H9 (cell line): Measurements from ENCODE around the gene CALML4. TPM values are rescaled to one million over a fixed set of nuclear protein-coding genes. Genes with fewer than 3 reads are reported as not detected.

ENCODE experiments used
- DNase-seq: peaks from one replicate; pipeline ENCODE4 v3.0.0-alpha.2; 2017
- H2AFZ ChIP-seq: one replicate; pipeline ENCODE4 v1.6.1; 2013; ENCODE audit warnings: mild to moderate bottlenecking, low read length, control low read depth, moderate library complexity
- H2AK5ac ChIP-seq: 2 replicates; pipeline ENCODE4 v1.6.1; 2013; ENCODE audit warnings: low read length, control low read depth, mixed read lengths; ENCODE audit not compliant: insufficient read length
- H2BK120ac ChIP-seq: one replicate; pipeline ENCODE4 v1.6.1; 2013; ENCODE audit warnings: low read depth, mild to moderate bottlenecking, low read length, control low read depth, inconsistent platforms; ENCODE audit not compliant: poor library complexity, severe bottlenecking
- H2BK12ac ChIP-seq: 2 replicates; pipeline ENCODE4 v1.6.1; 2013; ENCODE audit warnings: low read length, control low read depth, mixed read lengths, low read depth; ENCODE audit not compliant: insufficient read length
- H2BK15ac ChIP-seq: 2 replicates; pipeline ENCODE4 v1.6.1; 2013; ENCODE audit warnings: low read depth, low read length, control low read depth
- H2BK20ac ChIP-seq: one replicate; pipeline ENCODE4 v1.6.1; 2013; ENCODE audit warnings: low read depth, mild to moderate bottlenecking, low read length, control low read depth, inconsistent platforms; ENCODE audit not compliant: poor library complexity, severe bottlenecking
- H2BK5ac ChIP-seq: 2 replicates; pipeline ENCODE4 v1.6.1; 2013; ENCODE audit warnings: low read length, control low read depth, mixed read lengths; ENCODE audit not compliant: insufficient read length
- H3K14ac ChIP-seq: 2 replicates; pipeline ENCODE4 v1.6.1; 2013; ENCODE audit warnings: low read length, control low read depth; ENCODE audit not compliant: insufficient read depth
- H3K18ac ChIP-seq: 2 replicates; pipeline ENCODE4 v1.6.1; 2013; ENCODE audit warnings: low read depth, mild to moderate bottlenecking, mixed read lengths, low read length, control low read depth; ENCODE audit not compliant: insufficient read length
- H3K23ac ChIP-seq: 2 replicates; pipeline ENCODE4 v1.6.1; 2013; ENCODE audit warnings: low read length, control low read depth, mixed read lengths, low read depth; ENCODE audit not compliant: insufficient read length
- H3K23me2 ChIP-seq: 2 replicates; pipeline ENCODE4 v1.6.1; 2013; ENCODE audit warnings: low read depth, mild to moderate bottlenecking, mixed read lengths, low read length, control low read depth; ENCODE audit not compliant: insufficient read length, poor library complexity, severe bottlenecking
- H3K27ac ChIP-seq: 2 replicates; pipeline ENCODE4 v1.5.1; 2013; ENCODE audit warnings: low read length, control low read depth, mixed read lengths, low read depth; ENCODE audit not compliant: insufficient read length
- H3K27me3 ChIP-seq: 2 replicates; pipeline ENCODE4 v1.6.1; 2013; ENCODE audit warnings: low read length, control low read depth, inconsistent platforms; ENCODE audit not compliant: insufficient read depth
- H3K4ac ChIP-seq: 2 replicates; pipeline ENCODE4 v1.6.1; 2013; ENCODE audit warnings: low read depth, mild to moderate bottlenecking, control low read depth, inconsistent platforms, low read length, moderate library complexity
- H3K4me1 ChIP-seq: 2 replicates; pipeline ENCODE4 v1.6.1; 2013; ENCODE audit warnings: low read length, control low read depth, inconsistent platforms; ENCODE audit not compliant: insufficient read depth
- H3K4me2 ChIP-seq: 2 replicates; pipeline ENCODE4 v1.6.1; 2013; ENCODE audit warnings: low read length, control low read depth, mixed read lengths; ENCODE audit not compliant: insufficient read length, insufficient read depth
- H3K56ac ChIP-seq: 2 replicates; pipeline ENCODE4 v1.6.1; 2013; ENCODE audit warnings: low read depth, mild to moderate bottlenecking, mixed read lengths, low read length, control low read depth; ENCODE audit not compliant: insufficient read length
- H3K79me1 ChIP-seq: 2 replicates; pipeline ENCODE4 v1.6.1; 2013; ENCODE audit warnings: low read depth, mild to moderate bottlenecking, moderate library complexity, low read length, control low read depth, inconsistent platforms; ENCODE audit not compliant: insufficient read depth, poor library complexity, severe bottlenecking
- H3K79me2 ChIP-seq: 2 replicates; pipeline ENCODE4 v1.6.1; 2013; ENCODE audit warnings: low read length, control low read depth, inconsistent platforms; ENCODE audit not compliant: insufficient read depth
- H3K9ac ChIP-seq: 2 replicates; pipeline ENCODE4 v1.6.1; 2013; ENCODE audit warnings: low read length, control low read depth, mixed read lengths; ENCODE audit not compliant: insufficient read length; ENCODE audit errors: extremely low read depth
- H3K9me3 ChIP-seq: one replicate; pipeline ENCODE4 v1.6.1; 2013; ENCODE audit warnings: low read depth, low read length, inconsistent platforms; ENCODE audit not compliant: control insufficient read depth
- H3T11ph ChIP-seq: one replicate; pipeline ENCODE4 v1.6.1; 2013; ENCODE audit warnings: mild to moderate bottlenecking, low read length, control low read depth, inconsistent platforms
- H4K20me1 ChIP-seq: one replicate; pipeline ENCODE4 v1.6.1; 2013; ENCODE audit not compliant: control insufficient read depth, insufficient read length, insufficient read depth
- H4K5ac ChIP-seq: 2 replicates; pipeline ENCODE4 v1.6.1; 2013; ENCODE audit warnings: low read depth, mild to moderate bottlenecking, mixed read lengths, low read length, control low read depth; ENCODE audit not compliant: insufficient read length
- H4K8ac ChIP-seq: replicated peaks from 2 replicates; pipeline ENCODE4 v1.6.1; 2013; ENCODE audit warnings: low read length, control low read depth, mixed read lengths, low read depth; ENCODE audit not compliant: insufficient read length
- H4K91ac ChIP-seq: 2 replicates; pipeline ENCODE4 v1.6.1; 2013; ENCODE audit warnings: low read depth, mild to moderate bottlenecking, moderate library complexity, mixed read lengths, low read length, control low read depth; ENCODE audit not compliant: insufficient read length
- H3K27ac Mint-ChIP-seq, 3 experiments: 2 replicates in 2 of 3; 3 replicates in 1 of 3; pipeline ENCODE4 v1.8.0; 2020 to 2021; ENCODE audit warnings: mixed read lengths in 3 of 3, mild to moderate bottlenecking in 1 of 3, moderate library complexity in 1 of 3
- H3K27me3 Mint-ChIP-seq: 2 replicates; pipeline ENCODE4 v1.8.0; 2021; ENCODE audit warnings: low read depth, mild to moderate bottlenecking, moderate library complexity, mixed read lengths
- H3K36me3 Mint-ChIP-seq, 3 experiments: 2 replicates in 2 of 3; 3 replicates in 1 of 3; pipeline ENCODE4 v1.8.0; 2020 to 2021; ENCODE audit warnings: low read depth in 3 of 3, mixed read lengths in 3 of 3; ENCODE audit not compliant: insufficient read depth in 1 of 3
- H3K4me1 Mint-ChIP-seq, 2 experiments: 2 replicates each; pipeline ENCODE4 v1.8.0; 2020; ENCODE audit warnings: mixed read lengths in 2 of 2
- H3K4me3 Mint-ChIP-seq, 2 experiments: 2 replicates in 1 of 2; 3 replicates in 1 of 2; pipeline ENCODE4 v1.8.0; 2020 to 2021; ENCODE audit warnings: mild to moderate bottlenecking in 2 of 2, mixed read lengths in 2 of 2, moderate library complexity in 1 of 2
- H3K9me3 Mint-ChIP-seq, 2 experiments: 2 replicates in 1 of 2; 3 replicates in 1 of 2; pipeline ENCODE4 v1.8.0; 2020; ENCODE audit warnings: mild to moderate bottlenecking in 2 of 2, mixed read lengths in 2 of 2, moderate library complexity in 1 of 2
- WGBS: extraction: QIAGEN DNeasy Blood & Tissue Kit; methylation state at CpG from one replicate; pipeline ENCODE4 v1.1.7; 2013; ENCODE audit warnings: missing lambda C conversion rate, low lambda C conversion rate, mixed read lengths; ENCODE audit not compliant: insufficient read length; ENCODE audit errors: extremely low coverage; 5-methylcytosine and 5-hydroxymethylcytosine counted together
- total RNA-seq: library from RNA; stranded (reverse); gene quantifications from 2 replicates; pipeline ENCODE4 v1.2.1, GENCODE V29; 2021
- TF ChIP-seq, protein P1 (sequence below): fragments of 200-600 bp; sonication (generic); conservative IDR thresholded peaks from 3 replicates; pipeline ENCODE4 v1.8.0; 2021; ENCODE audit warnings: antibody characterized with exemption, mild to moderate bottlenecking

Gene CALML4
- total RNA-seq, 1 experiment from 2014 or later: 11.8 TPM

- Histone ChIP-seq H4K20me1 (no peaks in the 10 kb centered on the region), H2BK12ac (no peak overlapping the region), H2BK120ac (no peak overlapping the region), H4K91ac (no peak overlapping the region), H3K79me1 (no peaks in the 10 kb centered on the region), H3K23ac (no peak overlapping the region), H2BK15ac (no peak overlapping the region), H3K79me2 (no peaks in the 10 kb centered on the region), H3T11ph (no peak overlapping the region), H3K4me2 (no peak overlapping the region), H4K8ac (no peak overlapping the region), H3K9me3 (no peaks in the 10 kb centered on the region), H2BK20ac (no peak overlapping the region), H3K27ac (no peak overlapping the region), H3K56ac (no peak overlapping the region), H2BK5ac (no peak overlapping the region), H3K4me1 (no peaks in the 10 kb centered on the region), H2AK5ac (no peak overlapping the region), H3K27me3 (no peaks in the 10 kb centered on the region), H3K18ac (no peak overlapping the region), H3K4ac (no peak overlapping the region), H3K23me2 (no peaks in the 10 kb centered on the region), H4K5ac (no peak overlapping the region), H2AFZ (no peak overlapping the region), H3K14ac (no peak overlapping the region), H3K9ac (no peak overlapping the region)
- Mint-ChIP-seq H3K4me3 (no peak overlapping the region), H3K36me3 (peaks cover 6 to 14% (median 7%) of the 10 kb centered on the region in 3 experiments), H3K27ac (no peak overlapping the region), H3K27me3 (no peaks in the 10 kb centered on the region; the same call in 1 of the 2 replicates), H3K4me1 (peaks cover 6% of the 10 kb centered on the region in 2 experiments), H3K9me3 (peaks cover 7 to 14% of the 10 kb centered on the region in 2 experiments)
- no CpG with 5 or more reads among the region's 3 CpGs for WGBS
- TF ChIP-seq, protein P1, sequence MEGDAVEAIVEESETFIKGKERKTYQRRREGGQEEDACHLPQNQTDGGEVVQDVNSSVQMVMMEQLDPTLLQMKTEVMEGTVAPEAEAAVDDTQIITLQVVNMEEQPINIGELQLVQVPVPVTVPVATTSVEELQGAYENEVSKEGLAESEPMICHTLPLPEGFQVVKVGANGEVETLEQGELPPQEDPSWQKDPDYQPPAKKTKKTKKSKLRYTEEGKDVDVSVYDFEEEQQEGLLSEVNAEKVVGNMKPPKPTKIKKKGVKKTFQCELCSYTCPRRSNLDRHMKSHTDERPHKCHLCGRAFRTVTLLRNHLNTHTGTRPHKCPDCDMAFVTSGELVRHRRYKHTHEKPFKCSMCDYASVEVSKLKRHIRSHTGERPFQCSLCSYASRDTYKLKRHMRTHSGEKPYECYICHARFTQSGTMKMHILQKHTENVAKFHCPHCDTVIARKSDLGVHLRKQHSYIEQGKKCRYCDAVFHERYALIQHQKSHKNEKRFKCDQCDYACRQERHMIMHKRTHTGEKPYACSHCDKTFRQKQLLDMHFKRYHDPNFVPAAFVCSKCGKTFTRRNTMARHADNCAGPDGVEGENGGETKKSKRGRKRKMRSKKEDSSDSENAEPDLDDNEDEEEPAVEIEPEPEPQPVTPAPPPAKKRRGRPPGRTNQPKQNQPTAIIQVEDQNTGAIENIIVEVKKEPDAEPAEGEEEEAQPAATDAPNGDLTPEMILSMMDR: no peak
- no peak for DNase-seq
These were observed 44.1 kb upstream of the CALML4 start for GRCh38 chr15:68249058-68249713.
